ENCODE data around the gene MGAM2.

The MGAM2 gene

DNA sequence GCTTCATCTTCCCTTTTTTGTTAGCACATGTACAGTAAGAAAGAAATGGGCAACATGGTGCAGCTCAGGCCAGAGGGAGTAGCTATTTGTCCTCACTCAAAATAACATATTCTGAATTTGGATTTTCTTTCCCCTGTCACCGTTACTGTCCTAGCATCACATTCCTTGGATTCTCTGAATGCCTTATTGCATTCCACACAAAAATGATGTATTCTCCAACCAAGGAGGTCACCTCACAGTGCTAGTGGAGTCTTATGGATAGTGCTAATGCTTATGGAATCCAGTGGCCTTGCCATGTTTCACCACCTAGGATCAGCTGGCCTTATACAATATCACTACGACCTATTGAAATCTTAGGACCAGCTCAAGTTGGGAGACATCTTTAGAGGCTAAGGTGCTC lies 139.2 kb downstream of the MGAM2 start:
- H3K27ac ChIP-seq (ENCODE audit: low read depth, low read length, poor library complexity, severe bottlenecking): no peak overlapping the region
- no peak overlapping the region for H2AFZ ChIP-seq (ENCODE audit: low read length)
- H3K27me3 ChIP-seq (ENCODE audit: insufficient read depth, low read length): no peaks in the 10 kb centered on the region
- no peaks in the 10 kb centered on the region for H3K9me3 ChIP-seq (ENCODE audit: low read length)
- no peak for TF ChIP-seq EZH2 (IDR thresholded peaks at IDR 0.05; ENCODE audit: borderline replicate concordance, low read length)
- TF ChIP-seq, protein P1, sequence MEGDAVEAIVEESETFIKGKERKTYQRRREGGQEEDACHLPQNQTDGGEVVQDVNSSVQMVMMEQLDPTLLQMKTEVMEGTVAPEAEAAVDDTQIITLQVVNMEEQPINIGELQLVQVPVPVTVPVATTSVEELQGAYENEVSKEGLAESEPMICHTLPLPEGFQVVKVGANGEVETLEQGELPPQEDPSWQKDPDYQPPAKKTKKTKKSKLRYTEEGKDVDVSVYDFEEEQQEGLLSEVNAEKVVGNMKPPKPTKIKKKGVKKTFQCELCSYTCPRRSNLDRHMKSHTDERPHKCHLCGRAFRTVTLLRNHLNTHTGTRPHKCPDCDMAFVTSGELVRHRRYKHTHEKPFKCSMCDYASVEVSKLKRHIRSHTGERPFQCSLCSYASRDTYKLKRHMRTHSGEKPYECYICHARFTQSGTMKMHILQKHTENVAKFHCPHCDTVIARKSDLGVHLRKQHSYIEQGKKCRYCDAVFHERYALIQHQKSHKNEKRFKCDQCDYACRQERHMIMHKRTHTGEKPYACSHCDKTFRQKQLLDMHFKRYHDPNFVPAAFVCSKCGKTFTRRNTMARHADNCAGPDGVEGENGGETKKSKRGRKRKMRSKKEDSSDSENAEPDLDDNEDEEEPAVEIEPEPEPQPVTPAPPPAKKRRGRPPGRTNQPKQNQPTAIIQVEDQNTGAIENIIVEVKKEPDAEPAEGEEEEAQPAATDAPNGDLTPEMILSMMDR (IDR thresholded peaks at IDR 0.05; ENCODE audit: low read length): no peak
- no peaks in the 10 kb centered on the region for H3K4me1 ChIP-seq (ENCODE audit: insufficient read depth, low read length, severe bottlenecking)
- no peak overlapping the region for H3K4me2 ChIP-seq (ENCODE audit: low read length)
- H3K9ac ChIP-seq (ENCODE audit: low read length): no peak overlapping the region
- no peaks in the 10 kb centered on the region for H4K20me1 ChIP-seq (ENCODE audit: insufficient read depth, low read length)
- no peaks in the 10 kb centered on the region for H3K79me2 ChIP-seq (ENCODE audit: insufficient read depth, low read length)
- no peaks in the 10 kb centered on the region for H3K9me2 ChIP-seq (ENCODE audit: low read depth, low read length)
- H3F3A ChIP-seq (ENCODE audit: insufficient read depth, low read length): no peaks in the 10 kb centered on the region
- no peak overlapping the region for H3K4me3 ChIP-seq (ENCODE audit: low read depth, low read length, poor library complexity, severe bottlenecking)
- no peaks in the 10 kb centered on the region for H3K36me3 ChIP-seq (ENCODE audit: insufficient read depth, low read length)

DNA sequence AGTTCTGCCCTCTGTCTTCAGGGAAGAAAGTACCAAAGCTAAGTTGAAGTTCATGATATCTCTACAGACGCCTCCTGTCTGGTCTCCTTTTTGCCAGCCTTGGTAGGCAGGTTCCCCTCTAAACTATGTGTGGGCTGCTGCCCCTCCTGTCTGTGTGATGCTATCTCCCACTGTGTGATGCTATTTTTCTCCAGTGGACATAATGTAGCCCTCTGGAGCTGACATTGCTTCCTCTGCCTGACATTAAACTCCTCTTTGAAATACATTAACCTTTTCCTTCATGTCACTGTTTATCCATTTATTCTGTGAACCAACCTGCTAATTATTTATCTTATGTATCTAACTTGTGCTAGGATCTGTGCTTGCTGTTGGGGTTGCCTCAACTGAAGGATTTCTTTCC lies 146.4 kb downstream of the MGAM2 start, which contains the start of gene PRSS58:
Gene PRSS58, minus strand, starts transcription at position 101 of the 400 bp plus-strand sequence. CDS start 351 bp downstream, outside the sequence.
- Histone ChIP-seq H3K36me3 (ENCODE audit: insufficient read depth, low read length) (no peaks in the 10 kb centered on the region), H3K4me3 (ENCODE audit: low read depth, low read length, poor library complexity, severe bottlenecking) (no peak within 1 kb of the TSS), H2AFZ (ENCODE audit: low read length) (no peak within 1 kb of the TSS), H3K4me1 (ENCODE audit: insufficient read depth, low read length, severe bottlenecking) (no peaks in the 10 kb centered on the region), H3K9me3 (ENCODE audit: low read length) (no peaks in the 10 kb centered on the region), H3K9me2 (ENCODE audit: low read depth, low read length) (no peaks in the 10 kb centered on the region), H3K27me3 (ENCODE audit: insufficient read depth, low read length) (no peaks in the 10 kb centered on the region), H4K20me1 (ENCODE audit: insufficient read depth, low read length) (no peaks in the 10 kb centered on the region), H3K27ac (ENCODE audit: low read depth, low read length, poor library complexity, severe bottlenecking) (no peak within 1 kb of the TSS), H3K79me2 (ENCODE audit: insufficient read depth, low read length) (no peaks in the 10 kb centered on the region), H3F3A (ENCODE audit: insufficient read depth, low read length) (no peaks in the 10 kb centered on the region), H3K4me2 (ENCODE audit: low read length) (no peak within 1 kb of the TSS), H3K9ac (ENCODE audit: low read length) (no peak within 1 kb of the TSS)
- TF ChIP-seq, protein P1 (IDR thresholded peaks at IDR 0.05; ENCODE audit: low read length): no peak

DNA sequence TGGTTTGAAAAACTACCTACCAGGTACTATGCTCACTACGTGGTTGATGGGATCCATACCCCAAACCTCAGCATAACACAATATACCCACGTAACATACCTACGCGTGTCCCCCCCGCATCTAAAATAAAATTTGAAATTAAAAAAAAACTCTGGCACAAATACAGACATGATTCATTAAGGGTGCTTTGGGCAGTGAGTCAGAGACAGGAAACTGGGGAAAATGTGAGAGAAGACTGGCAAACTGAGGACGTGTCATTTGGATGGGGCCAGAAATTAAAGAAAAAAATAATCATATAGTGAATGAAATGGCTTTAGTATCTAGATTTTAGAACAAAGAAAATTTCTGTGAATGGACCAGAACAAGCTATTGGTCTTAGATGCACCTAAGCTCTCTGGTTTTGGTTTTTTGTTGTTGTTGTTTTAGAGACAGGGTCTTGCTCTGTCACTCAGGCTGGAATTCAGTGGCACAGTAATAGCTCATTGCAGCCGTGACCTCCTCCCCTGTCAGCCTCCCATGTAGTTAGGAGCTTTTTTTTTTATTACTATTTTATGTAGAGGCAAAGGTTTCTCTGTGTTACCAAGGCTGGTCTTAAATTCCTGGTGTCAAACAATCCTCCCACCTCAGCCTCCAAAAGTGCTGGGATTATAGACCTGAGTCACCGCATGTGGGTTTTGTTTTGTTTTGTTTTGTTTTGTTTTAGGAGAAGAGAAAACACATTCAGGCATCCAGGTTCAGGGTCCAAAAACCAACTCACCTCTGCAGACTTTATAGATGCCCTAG lies 152.3 kb downstream of the MGAM2 start:
- Histone ChIP-seq H3K4me1 (ENCODE audit: insufficient read depth, low read length, severe bottlenecking) (no peaks in the 10 kb centered on the region), H3K9ac (ENCODE audit: low read length) (no peak overlapping the region), H3K27me3 (ENCODE audit: insufficient read depth, low read length) (no peaks in the 10 kb centered on the region; the same call in none of the 2 replicates), H2AFZ (ENCODE audit: low read length) (no peak overlapping the region), H3K9me3 (ENCODE audit: low read length) (no peaks in the 10 kb centered on the region), H3K79me2 (ENCODE audit: insufficient read depth, low read length) (no peaks in the 10 kb centered on the region), H4K20me1 (ENCODE audit: insufficient read depth, low read length) (no peaks in the 10 kb centered on the region), H3K27ac (ENCODE audit: low read depth, low read length, poor library complexity, severe bottlenecking) (no peak overlapping the region), H3K4me2 (ENCODE audit: low read length) (no peak overlapping the region), H3K9me2 (ENCODE audit: low read depth, low read length) (no peaks in the 10 kb centered on the region), H3K4me3 (ENCODE audit: low read depth, low read length, poor library complexity, severe bottlenecking) (no peak overlapping the region), H3F3A (ENCODE audit: insufficient read depth, low read length) (no peaks in the 10 kb centered on the region), H3K36me3 (ENCODE audit: insufficient read depth, low read length) (no peaks in the 10 kb centered on the region)
- TF ChIP-seq EZH2 (IDR thresholded peaks at IDR 0.05; ENCODE audit: borderline replicate concordance, low read length): no peak
- TF ChIP-seq, protein P1 (IDR thresholded peaks at IDR 0.05; ENCODE audit: low read length): no peak

Data from OCI-LY1 (cell line).